ENCODE measurements around the gene ABHD12.

Gene ABHD12

GRCh38 chr20:25287631-25288290 is 102.9 kb downstream of the ABHD12 start:
- FAIRE-seq, result no peak

- FAIRE-seq, result no peak
Measured at GRCh38 chr20:25286917-25287316, 103.7 kb downstream of the ABHD12 start.

DNA sequence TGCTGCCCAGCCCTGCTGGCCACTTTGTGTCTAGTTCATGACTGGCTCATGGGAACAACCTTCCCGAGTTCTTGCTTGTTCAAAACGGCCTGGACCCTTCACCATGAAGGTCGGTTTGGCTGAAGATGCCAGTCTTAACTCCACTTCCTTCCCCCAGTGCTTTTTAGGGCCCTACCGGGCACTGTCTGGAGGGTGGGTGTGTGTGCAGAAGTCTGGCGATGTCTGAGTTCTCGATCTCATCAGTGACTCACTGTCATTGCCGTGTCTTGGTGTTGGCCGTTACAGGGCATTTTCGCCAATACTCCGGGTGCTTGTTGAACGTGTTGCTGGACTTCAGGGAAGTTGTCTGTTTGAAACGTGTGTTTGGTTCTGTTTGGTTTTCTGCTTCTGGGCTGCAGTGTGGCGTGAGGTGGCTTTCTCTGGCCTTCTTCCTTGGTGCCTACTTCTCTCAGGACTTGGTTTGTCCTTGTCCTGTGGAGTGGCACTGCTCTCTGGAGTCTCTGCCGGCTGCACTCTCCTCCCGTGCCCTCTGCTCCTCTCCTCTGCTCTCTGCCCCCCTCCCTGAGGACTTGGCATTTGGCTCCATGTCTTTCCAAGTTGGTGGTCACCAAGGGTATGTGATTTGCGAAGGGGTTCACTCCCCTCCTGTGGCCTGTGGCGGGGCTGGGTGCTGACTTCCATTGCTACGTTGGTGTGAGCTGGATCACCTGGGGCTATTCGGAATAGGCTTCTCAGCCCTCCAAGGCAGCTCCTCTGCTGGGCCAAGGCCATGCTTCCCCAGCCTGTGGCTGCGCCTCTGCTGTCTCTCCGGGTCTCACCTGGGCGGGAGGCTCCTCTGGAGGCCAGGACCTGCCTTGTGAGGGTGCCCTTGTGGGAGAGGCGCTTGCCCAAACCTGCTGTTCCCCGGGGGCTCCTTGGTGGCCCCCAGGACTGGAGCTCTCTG is 104.5 kb downstream of the ABHD12 start:
- no peak for FAIRE-seq

GRCh38 chr20:25285091-25285647 is 105.5 kb downstream of the ABHD12 start:
- FAIRE-seq, result no peak

DNA sequence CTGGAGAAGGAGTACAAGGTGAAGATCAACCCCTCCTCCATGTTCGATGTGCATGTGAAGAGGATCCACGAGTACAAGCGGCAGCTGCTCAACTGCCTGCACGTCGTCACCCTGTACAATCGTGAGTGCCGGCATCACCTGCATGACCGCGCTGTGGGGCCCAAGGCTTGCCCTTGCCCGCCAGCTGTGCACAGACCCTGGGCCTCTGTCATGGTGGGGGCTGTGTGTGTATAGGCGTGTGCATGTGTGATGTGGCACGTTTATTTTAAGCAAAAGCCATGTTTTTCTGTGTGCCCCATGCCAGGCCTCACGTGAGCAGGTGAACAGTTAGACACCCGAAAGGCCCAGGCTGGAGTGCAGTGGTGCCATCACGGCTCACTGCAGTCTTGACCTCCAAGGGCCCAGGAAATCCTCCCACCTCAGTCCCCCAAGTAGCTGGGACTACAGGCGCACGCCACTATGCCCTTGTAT is 106.5 kb downstream of the ABHD12 start:
- FAIRE-seq, result no peak

DNA sequence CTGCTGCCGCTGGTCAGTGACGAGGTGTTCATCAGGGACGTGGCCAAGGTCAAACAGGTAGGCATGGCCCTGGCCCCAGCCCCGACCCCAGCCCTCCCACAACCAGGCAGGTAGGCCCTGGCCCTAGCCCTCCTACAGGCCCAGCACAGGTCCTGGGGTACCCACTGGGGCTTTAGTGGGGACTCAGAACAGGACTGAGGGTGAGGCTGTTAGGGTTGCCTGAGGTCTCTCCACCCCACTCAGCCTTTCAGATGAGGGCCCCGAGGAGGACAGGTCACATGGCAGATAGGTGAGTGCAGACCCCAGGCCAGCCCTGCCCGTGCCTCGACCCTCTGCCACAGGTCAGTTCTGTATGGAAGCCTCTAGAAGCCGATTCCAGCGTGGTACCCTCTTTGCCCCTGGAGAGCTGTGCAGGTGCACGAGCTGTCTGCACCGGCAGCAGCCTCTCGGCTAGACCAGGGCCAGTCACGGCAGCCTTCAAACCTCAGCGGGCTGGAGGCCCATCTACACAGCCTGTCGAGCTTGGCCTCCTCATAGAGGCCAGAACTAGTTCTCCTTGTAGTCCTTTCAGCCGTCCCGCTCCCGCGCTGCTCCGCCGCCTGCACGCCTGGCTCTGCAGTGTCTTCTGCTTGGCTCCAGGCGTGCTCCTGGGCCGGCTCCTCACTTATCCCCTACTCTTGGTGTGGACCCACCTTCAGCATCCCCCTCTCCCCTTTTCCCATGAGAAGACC is 107.2 kb downstream of the ABHD12 start:
- no peak for FAIRE-seq

GRCh38 chr20:25282796-25283195 is 107.8 kb downstream of the ABHD12 start:
- FAIRE-seq, result no peak

DNA sequence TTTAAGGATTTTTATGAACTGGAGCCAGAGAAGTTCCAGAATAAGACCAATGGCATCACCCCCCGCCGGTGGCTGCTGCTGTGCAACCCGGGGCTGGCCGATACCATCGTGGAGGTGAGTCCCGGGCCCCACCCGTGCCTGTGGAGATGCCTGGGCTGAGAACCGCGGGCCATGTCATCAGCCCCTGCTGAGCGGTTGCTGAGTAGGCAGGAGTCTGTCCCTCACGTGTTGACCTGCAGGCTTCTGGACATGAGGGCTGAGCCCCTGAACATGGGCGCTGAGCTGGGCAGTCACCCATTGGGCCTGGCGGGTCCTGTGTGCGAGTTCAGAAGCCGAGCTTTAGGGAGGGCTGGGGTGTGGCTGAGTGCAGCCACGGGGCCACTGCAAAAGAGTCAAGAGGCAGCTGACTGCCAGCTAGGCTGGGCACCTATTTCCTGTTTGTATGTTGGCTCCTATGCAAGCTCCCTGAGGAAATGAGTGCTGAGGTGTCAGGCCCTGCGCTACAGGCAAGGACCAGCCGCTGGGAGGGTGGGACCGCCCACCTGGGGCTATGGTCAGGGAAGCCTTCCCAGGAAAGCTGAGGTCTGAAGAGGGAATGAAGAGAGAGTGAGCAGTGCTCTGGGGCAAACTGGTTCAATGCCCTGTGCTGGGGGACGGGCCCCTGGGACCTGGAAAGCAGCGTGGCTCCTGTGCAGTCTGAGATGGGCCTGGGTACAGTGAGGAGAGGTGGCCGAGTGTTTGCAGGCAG is 108.4 kb downstream of the ABHD12 start:
- no peak for FAIRE-seq

- no peak for FAIRE-seq
Measured at GRCh38 chr20:25281541-25281991, 109.1 kb downstream of the ABHD12 start.

DNA sequence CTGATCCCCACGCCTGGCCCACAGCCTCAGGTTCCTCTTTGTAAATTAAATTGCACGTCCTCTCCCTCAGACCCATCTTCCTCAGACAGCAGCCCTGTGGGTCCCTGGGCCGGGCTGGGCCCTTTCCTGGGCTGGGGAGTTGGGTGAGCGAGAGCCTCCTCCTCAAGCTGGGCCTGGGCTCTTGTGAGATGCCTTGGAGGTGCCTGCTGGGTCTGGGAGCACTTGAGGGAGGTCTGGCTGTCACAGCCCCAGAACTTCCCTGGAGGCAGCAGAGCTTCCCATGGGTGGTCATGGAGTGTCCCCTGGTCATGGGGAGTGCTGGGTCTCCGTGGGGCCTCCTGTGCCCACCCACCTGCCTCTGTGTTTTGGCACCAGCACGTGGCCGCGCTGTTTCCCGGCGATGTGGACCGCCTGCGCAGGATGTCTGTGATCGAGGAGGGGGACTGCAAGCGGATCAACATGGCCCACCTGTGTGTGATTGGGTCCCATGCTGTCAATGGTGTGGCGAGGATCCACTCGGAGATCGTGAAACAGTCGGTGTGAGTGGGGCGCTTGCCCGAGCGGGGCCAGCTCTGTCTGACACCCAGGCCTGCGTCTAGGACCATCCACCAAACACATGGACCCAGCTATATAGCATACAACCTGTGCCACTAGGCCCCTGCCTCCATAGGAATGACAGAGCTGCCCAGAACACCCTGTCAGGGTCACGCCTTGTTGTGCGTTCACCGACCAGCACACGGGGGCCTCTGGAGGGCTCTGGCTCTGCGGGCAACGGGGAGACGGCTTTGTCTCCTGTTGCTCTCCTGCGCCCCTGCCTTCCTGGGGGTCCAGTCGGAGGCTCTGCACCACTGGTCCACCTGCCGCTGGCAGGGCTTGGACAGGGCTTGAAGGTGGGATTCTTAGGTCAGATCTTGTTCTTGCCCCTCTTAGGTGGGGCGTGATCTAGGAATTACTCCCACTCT is 109.8 kb downstream of the ABHD12 start:
- FAIRE-seq, result no peak

DNA sequence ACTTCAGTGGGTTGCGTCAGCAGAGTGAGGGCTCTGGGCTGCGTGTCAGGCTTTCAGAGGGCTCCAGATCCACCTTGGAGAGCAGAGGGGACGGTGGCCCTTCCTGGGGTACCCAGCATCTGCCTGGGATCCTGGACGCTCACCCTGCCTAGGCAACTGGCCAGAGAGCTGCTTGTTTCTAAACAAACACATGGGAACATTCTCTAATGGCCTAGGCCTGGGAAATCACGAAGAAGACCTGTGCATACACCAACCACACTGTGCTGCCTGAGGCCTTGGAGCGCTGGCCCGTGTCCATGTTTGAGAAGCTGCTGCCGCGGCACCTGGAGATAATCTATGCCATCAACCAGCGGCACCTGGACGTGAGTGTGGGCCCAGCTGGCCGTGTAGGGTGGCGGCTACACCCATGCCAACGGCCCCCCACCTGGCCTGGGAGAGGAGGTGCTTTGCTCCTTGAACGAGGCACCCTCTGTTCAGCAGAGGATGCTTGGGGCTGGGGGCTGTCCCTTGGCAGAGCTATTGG is 110.5 kb downstream of the ABHD12 start:
- no peak for FAIRE-seq

DNA sequence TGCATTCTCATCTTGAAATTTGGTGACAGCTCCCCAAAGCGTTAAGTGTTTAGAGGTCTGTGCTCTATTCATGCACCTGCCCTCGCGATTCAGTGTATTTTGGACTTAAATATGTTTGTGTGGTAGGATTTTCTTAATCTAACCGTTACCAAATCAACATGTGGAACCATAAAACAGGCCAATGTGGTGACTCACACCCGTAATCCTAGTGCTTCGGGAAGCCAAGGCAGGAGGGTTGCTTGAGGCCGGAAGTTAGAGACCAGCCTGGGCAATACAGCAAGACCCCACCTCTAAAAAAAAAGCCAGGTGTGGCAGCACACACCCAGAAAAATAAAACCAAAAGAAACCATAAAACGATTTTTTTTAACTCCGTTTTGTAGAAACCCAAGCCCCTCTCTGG is 111.2 kb downstream of the ABHD12 start:
- no peak for FAIRE-seq

DNA sequence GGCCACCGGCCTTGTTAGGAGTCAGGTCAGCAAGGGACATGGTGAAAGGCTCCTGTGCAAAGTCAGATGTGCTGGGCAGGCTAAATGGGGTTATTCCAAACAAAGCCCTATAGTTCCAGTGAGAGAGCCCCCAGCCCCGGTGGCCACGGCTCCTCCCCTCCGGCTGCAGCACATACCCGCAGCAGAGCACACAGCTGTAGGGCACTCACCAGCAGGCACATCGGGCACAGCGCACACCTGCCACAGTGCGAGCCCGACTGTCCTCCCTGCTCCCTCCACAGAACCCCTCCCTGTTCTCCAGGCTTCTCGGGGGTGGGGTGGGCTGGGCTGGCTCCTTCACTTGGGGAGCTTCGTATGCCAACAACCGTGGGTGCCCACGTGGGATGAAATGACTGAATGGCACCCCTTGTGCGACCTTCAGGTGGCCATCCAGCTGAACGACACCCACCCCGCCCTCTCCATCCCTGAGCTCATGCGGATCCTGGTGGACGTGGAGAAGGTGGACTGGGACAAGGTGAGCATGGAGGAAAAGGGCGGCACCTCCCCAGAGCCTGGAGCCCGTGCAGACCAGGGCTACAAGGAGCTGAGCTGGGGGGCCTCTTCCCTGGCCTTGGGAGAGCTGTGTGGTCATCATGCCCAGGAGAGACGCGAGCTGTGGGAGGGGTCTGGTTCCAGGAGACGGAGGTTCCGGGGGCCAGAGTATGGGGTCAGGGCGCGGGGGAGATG is 111.8 kb downstream of the ABHD12 start:
- no peak for FAIRE-seq

GRCh38 chr20:25277941-25278521 is 112.6 kb downstream of the ABHD12 start:
- FAIRE-seq, result no peak

DNA sequence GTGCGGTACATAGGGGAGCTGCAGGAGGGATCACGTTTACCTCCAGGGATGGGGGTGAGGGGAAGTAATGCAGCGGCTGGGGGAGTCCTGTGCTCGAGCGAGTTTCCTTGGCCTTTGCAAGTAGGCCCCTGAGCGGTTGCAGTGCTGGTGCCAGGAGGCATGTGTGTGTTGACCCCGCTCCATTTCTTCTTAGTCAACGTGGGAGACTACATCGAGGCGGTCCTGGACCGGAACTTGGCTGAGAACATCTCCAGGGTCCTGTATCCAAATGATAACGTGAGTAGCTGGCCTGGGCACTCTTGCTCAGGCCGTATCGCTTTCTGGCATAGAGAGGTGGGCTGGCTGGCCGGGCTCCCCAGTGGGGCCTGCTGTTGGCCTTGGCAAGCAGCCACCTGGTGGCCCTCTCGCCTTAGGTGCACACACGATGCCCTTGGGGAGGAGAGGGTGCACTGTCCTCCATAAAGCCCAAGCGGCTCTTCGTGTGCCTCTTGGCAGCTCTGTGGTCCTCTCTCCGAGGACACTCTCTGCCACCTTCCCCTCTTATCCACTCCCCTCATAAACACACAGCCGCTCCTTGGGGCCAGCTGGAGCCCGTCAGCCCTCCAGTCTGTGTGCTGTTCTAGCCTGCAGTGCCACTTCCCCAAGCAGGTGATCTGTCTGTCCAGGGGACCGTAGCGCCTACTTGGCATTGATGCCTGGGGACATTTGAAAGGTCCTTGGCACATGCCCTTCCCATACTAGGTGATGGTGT is 113.4 kb downstream of the ABHD12 start:
- no peak for FAIRE-seq

GRCh38 chr20:25276533-25277050 is 114.0 kb downstream of the ABHD12 start:
- no peak for FAIRE-seq

GRCh38 chr20:25275813-25276532 is 114.7 kb downstream of the ABHD12 start:
- FAIRE-seq, result no peak
